GM19467 (cell line): Measurements from ENCODE around the gene C2.

ENCODE experiments used
- ATAC-seq: cut with Tn5 transposase; IDR thresholded peaks from one replicate; pipeline ENCODE4 v1.9.1; 2021; ENCODE audit warnings: mild to moderate bottlenecking, moderate library complexity; ENCODE audit not compliant: unreplicated experiment

The C2 gene

GRCh38 chr6:31952890-31953289 lies 25.4 kb downstream of the C2 start:
- ATAC-seq = no peak

DNA sequence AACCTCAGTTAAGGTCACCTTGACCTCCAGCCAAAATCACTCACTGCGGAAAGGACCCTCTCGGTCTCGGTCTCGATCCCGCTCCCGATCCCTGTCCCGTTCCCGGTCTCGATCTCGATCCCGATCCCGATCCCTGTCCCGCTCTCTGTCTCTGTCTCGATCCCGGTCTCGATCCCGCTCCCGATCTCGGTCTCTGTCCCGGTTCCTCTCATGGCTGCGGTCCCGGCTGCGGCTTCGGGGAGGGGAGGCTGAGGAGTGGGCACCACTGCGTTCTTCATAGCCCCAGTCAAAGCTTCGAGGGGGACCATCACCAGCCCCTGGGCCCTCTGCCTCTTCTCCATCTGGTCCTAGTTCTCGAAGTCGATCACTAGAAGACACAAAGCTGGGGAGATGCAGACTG lies 27.0 kb downstream of the C2 start:
- ATAC-seq = no peak

DNA sequence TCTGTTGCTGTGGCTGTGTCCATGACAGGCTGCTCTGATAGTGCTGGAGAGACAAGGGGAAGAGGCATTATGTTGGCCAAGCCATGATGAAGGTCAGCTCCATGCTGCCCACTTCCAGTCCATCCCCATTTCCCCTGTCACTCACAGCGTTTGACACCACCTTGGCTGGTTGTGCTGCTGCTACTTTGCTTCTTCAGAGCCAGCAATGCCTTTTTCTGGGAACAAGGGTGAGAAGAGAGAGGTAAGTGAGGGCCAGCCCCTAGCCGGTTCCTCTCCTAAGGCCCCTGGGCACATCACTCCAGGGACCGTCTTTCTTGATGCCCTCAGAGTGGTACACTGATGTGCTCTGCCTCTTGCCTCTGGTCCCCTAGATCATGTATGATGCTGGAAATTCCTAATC lies 29.3 kb downstream of the C2 start:
- ATAC-seq = no peak

DNA sequence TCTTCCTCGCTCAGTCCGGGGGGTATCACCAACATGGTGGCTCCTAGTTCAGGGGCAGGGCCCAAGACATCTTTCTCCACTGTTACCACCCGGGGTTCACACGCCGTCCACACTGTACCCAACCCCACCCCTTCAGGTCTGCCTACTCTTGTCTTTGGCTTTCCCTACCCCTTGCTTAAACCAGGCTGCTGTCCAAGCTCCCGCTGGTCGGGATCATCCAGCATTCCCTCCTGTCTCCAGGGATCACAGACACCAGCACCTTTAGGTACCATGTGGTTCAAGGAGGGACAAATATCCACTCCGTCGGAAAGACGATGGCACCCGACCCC lies 30.9 kb downstream of the C2 start:
- ATAC-seq = peak; percentile 8

- ATAC-seq = peak; percentile 92
Measured at GRCh38 chr6:31958741-31959739, 31.5 kb downstream of the C2 start, which contains the start of the genes NELFE and SKIC2. Gene NELFE (minus strand): TSS chr6:31958971. CDS start chr6:31958446, 525 bp downstream. Gene SKIC2 (plus strand): TSS chr6:31959175. CDS start chr6:31959193, 18 bp downstream.

- no peak for ATAC-seq
Measured at GRCh38 chr6:31961616-31962015, 34.1 kb downstream of the C2 start.

DNA sequence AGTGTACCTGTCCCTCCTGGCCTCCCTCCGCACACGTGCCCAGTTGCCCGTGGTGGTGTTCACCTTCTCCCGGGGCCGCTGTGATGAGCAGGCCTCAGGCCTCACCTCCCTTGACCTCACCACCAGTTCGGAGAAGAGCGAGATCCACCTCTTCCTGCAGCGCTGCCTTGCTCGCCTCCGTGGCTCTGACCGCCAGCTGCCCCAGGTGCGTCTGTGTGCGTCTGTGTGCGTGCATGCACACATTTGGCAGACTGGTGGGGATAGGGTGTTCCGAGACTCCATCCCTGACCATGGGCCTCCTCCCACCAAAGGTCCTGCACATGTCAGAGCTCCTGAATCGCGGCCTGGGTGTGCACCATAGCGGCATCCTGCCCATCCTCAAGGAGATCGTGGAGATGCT lies 36.4 kb downstream of the C2 start:
- ATAC-seq = no peak

GRCh38 chr6:31965700-31966099 lies 38.2 kb downstream of the C2 start:
- no peak for ATAC-seq

- ATAC-seq = no peak
Measured at GRCh38 chr6:31966506-31966905, 39.0 kb downstream of the C2 start.

- ATAC-seq = no peak
Measured at GRCh38 chr6:31966997-31967925, 39.7 kb downstream of the C2 start.

GRCh38 chr6:31967926-31968320 lies 40.4 kb downstream of the C2 start:
- no peak for ATAC-seq

DNA sequence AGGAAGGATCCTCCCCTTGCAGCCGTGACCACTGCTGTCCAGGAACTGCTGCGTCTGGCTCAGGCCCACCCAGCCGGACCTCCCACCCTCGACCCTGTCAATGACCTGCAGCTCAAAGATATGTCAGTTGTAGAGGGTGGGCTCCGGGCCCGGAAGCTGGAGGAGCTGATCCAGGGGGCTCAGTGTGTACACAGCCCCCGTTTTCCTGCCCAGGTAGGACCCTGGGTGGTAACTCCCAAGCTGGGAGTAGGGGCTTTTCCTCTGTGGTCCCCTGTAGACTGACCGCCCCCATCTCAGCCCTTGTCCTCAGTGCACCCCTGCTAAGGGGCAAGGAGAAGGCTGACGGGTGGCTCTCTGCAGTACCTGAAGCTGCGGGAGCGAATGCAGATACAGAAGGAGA lies 40.8 kb downstream of the C2 start:
- no peak for ATAC-seq

DNA sequence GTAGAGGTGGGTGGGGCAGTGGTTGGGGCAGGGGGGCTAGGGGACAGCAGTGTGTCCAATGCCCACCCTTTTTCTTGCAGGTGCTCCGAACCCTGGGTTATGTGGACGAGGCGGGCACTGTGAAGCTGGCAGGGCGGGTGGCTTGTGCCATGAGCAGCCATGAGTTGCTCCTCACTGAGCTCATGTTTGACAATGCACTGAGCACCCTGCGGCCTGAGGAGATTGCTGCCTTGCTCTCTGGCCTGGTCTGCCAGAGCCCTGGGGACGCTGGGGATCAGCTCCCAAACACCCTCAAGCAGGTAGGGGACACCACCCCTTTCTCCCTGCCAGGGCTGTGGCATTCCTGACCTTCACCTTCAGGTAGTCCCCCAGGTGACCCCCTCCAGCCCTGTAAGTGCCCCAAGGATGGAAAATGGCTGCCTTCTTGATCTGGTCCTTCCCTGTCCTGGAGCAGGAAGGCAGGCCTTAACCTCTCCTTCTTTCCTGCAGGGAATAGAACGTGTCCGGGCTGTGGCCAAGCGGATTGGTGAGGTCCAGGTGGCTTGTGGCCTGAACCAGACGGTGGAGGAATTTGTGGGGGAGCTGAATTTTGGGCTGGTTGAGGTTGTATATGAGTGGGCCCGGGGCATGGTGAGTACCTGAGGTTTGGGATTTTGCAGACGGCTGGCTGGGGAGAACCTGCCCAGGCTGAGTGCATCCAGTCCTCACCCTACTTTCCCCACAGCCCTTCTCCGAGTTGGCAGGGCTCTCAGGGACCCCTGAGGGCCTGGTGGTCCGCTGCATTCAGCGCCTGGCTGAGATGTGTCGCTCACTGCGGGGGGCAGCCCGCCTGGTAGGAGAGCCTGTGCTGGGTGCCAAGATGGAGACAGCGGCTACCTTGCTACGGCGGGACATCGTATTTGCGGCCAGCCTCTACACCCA lies 41.5 kb downstream of the C2 start:
- ATAC-seq = no peak

- ATAC-seq = no peak
Measured at GRCh38 chr6:31969712-31970603, 42.4 kb downstream of the C2 start.

DNA sequence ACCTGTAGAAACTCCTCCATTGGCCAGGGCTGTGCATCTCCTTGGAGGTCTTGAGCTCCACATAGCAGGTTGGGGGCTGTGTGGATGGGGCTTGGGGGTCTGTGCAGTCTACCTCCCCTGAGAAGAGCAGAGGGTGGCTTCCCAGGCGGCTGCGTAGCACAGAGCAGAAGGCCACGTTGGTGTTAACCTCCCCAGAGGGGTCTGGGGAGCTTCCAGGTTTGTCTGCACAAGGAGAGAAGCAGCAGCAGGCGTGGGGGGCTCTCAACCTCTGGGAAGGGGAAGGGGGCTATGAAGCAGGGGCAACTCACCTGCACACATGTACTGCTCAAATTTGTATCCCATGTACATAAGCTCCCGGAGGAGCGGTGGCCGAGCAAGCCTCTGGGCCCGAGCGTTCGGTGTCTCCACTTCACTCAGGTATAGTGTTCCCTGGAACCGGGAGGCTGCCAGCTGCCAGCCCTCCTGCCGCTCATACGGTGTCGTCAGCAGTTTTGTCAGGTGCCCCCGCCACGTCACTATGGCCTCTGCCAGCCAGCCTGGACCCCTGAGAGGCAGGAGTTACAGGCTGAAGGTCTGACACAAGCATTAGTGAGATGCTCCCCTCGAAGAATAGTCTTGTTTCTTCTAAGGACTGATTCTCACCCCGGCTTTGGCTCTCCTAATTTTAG lies 43.2 kb downstream of the C2 start:
- no peak for ATAC-seq

- ATAC-seq = no peak
Measured at GRCh38 chr6:31971279-31971992, 43.9 kb downstream of the C2 start.

- peak; percentile 85 for ATAC-seq
Measured at GRCh38 chr6:31971993-31972708, 44.6 kb downstream of the C2 start, which contains the start of gene DXO. Gene DXO (minus strand): TSS chr6:31972138. CDS start chr6:31971675, 463 bp downstream.
